Type B pancreatic cell (in vitro differentiated cells): ENCODE results near the gene KLF4. TPM values are rescaled to one million over a fixed set of nuclear protein-coding genes. Genes with fewer than 3 reads are reported as not detected.

Experiments
- DNase-seq: peaks from one replicate; pipeline ENCODE4 v3.0.0; 2021; ENCODE audit warnings: mixed read lengths; ENCODE audit not compliant: unreplicated experiment; ENCODE audit errors: extremely low spot score
- H3K27ac Mint-ChIP-seq: 2 replicates; pipeline ENCODE4 v1.8.0; 2021; ENCODE audit warnings: mild to moderate bottlenecking, mixed read lengths
- H3K27me3 Mint-ChIP-seq: 2 replicates; pipeline ENCODE4 v1.8.0; 2021; ENCODE audit warnings: mixed read lengths
- H3K36me3 Mint-ChIP-seq: 2 replicates; pipeline ENCODE4 v1.8.0; 2021; ENCODE audit warnings: mixed read lengths
- H3K4me1 Mint-ChIP-seq: one replicate; pipeline ENCODE4 v1.8.0; 2021; ENCODE audit warnings: mixed read lengths; ENCODE audit not compliant: unreplicated experiment
- H3K4me3 Mint-ChIP-seq: 2 replicates; pipeline ENCODE4 v1.8.0; 2021; ENCODE audit warnings: mild to moderate bottlenecking, mixed read lengths
- H3K9me3 Mint-ChIP-seq: 2 replicates; pipeline ENCODE4 v1.8.0; 2021; ENCODE audit warnings: mixed read lengths
- total RNA-seq: library from RNA; stranded (reverse); gene quantifications from 2 replicates; pipeline ENCODE4 v1.2.1, GENCODE V29; 2021; ENCODE audit warnings: low replicate concordance
- TF ChIP-seq, protein P1 (sequence below): fragments of 200-600 bp; sonication (generic); conservative IDR thresholded peaks from 2 replicates; pipeline ENCODE4 v1.5.0; 2021; ENCODE audit warnings: antibody characterized with exemption, mild to moderate bottlenecking

KLF4 gene
- total RNA-seq, 1 donor from 2014 or later: 49.5 TPM

DNA sequence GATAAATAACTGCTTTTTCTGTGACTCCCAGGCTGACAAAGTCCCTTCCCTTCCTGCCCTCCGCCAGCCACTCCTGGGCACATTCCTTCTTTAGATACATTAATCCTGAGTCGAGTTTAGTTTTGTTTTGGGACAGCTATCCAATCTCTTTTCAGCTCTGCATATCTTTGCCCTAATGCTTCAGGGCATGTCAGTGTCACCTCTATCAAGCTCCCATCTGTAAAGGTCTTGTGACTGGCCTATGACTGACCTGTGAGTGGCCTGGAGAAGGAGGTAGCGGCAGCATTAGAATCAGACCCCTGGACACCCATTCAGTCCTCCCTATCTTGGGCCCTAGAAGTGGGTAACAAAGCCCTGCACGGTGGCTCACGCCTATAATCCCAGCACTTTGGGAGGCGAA, 34.0 kb upstream of the KLF4 start:
- H3K27ac Mint-ChIP-seq: no peak overlapping the region
- H3K9me3 Mint-ChIP-seq: no peaks in the 10 kb centered on the region
- no peak for DNase-seq
- no peaks in the 10 kb centered on the region for H3K4me1 Mint-ChIP-seq
- H3K27me3 Mint-ChIP-seq: peaks cover 3% of the 10 kb centered on the region
- no peaks in the 10 kb centered on the region for H3K36me3 Mint-ChIP-seq
- TF ChIP-seq, protein P1, sequence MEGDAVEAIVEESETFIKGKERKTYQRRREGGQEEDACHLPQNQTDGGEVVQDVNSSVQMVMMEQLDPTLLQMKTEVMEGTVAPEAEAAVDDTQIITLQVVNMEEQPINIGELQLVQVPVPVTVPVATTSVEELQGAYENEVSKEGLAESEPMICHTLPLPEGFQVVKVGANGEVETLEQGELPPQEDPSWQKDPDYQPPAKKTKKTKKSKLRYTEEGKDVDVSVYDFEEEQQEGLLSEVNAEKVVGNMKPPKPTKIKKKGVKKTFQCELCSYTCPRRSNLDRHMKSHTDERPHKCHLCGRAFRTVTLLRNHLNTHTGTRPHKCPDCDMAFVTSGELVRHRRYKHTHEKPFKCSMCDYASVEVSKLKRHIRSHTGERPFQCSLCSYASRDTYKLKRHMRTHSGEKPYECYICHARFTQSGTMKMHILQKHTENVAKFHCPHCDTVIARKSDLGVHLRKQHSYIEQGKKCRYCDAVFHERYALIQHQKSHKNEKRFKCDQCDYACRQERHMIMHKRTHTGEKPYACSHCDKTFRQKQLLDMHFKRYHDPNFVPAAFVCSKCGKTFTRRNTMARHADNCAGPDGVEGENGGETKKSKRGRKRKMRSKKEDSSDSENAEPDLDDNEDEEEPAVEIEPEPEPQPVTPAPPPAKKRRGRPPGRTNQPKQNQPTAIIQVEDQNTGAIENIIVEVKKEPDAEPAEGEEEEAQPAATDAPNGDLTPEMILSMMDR: no peak
- H3K4me3 Mint-ChIP-seq: no peak overlapping the region

DNA sequence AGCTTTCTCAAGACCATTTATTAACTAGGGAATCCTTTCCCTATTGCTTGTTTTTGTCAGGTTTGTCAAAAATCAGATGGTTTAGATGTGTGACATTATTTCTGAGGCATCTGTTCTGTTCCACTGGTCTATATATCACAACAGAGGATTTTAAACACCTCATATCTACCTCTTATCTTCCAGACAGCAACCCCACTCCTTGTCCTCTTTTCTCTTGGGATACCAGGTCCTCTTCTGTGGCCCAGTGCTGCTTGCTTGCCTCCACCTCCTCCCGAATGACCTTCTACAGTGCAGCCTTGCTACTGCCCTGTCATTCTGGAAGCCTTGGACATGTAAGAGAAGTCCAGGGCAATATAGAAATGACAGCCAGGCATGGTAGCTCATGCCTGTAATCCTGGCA, 30.6 kb upstream of the KLF4 start:
- Mint-ChIP-seq H3K4me3 (no peak overlapping the region), H3K36me3 (no peaks in the 10 kb centered on the region), H3K27me3 (peaks cover 6% of the 10 kb centered on the region), H3K9me3 (no peaks in the 10 kb centered on the region), H3K4me1 (no peaks in the 10 kb centered on the region), H3K27ac (no peak overlapping the region)
- TF ChIP-seq, protein P1: no peak
- no peak for DNase-seq

DNA sequence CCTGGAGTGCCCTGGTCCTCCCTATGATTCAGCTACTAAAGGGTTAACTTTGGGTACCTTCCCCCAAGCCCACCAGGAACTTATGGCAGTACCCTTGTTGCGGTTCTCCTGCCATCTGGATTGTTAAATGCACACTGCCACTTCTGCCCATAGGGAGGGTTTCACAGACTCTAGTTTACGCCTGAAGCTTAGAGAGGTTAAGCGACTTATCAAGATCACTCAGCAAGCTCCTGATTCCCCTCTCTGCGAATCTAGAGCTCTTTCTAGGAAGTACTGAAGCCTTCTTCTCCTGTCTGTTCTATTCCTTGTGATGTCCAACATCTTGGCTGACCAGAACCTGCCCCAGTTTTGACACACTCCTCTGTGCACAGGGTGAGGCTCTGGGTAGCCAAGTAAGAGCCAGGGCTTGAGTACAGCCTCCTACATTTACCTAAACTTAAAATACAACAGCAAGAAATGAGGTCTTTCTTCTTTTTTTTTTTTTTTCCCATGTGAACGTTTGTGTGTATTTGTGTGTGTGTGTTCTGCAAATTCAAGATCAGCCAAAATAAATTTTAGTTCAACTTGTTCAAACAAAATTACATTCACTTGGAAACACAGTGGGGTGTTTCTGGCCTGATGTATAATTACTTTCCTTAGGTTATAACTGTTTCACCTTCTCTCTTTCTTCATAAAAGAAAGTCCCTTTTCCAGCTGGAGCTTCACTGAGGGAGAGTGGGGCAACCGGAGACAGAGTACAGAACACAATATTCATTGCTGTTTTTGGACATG, 28.7 kb upstream of the KLF4 start:
- TF ChIP-seq, protein P1: no peak
- H3K4me3 Mint-ChIP-seq: no peak overlapping the region
- H3K9me3 Mint-ChIP-seq: no peaks in the 10 kb centered on the region
- peaks cover 9% of the 10 kb centered on the region for H3K27me3 Mint-ChIP-seq
- no peak for DNase-seq
- no peaks in the 10 kb centered on the region for H3K36me3 Mint-ChIP-seq
- H3K4me1 Mint-ChIP-seq: no peaks in the 10 kb centered on the region
- H3K27ac Mint-ChIP-seq: no peak overlapping the region

DNA sequence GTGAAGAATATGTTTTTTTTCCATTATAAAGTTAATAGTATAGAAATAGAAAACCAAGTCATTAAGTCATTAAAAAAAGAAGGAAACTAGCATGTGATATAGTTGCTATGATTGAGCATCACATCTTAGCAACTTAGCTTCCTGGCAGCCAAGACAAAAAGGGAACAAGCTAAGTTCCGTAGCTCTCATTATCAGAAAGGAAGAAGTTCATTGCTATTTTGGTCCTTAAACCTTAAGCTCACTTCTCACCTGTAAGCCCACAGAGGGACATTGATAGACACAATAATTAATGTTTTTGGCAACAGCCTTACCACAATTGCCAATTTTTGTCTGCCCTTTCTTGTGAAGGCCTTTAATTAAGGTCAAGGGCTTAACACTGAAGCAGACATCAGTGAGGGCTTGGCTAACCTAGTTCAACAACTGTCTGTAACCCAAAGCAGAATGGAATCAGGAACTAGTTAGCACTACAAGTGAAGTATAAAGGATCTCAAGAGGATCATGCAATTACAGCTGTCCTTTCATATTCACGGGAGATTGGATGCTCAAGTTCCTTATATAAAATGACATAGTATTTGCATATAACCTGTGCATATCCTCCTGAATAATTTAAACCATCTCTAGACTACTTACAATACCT, 24.0 kb upstream of the KLF4 start:
- Mint-ChIP-seq H3K27me3 (peaks cover 10% of the 10 kb centered on the region), H3K4me1 (no peaks in the 10 kb centered on the region), H3K4me3 (no peak overlapping the region), H3K36me3 (no peaks in the 10 kb centered on the region), H3K9me3 (no peaks in the 10 kb centered on the region), H3K27ac (no peak overlapping the region)
- TF ChIP-seq, protein P1: no peak
- DNase-seq: no peak

- TF ChIP-seq, protein P1: no peak
- H3K4me1 Mint-ChIP-seq: peaks cover 6% of the 10 kb centered on the region
- peak overlapping the region; percentile 75 for H3K27ac Mint-ChIP-seq
Observed at GRCh38 chr9:107504585-107505455, 15.3 kb upstream of the KLF4 start.

More at GRCh38 chr9:107504585-107505455, 15.3 kb upstream of the KLF4 start:
- no peak for DNase-seq
- no peaks in the 10 kb centered on the region for H3K9me3 Mint-ChIP-seq
- no peak overlapping the region for H3K4me3 Mint-ChIP-seq
- peaks cover 4% of the 10 kb centered on the region for H3K27me3 Mint-ChIP-seq
- H3K36me3 Mint-ChIP-seq: no peaks in the 10 kb centered on the region
